HEK293T (cell line): ENCODE data around the gene C3orf52.

ENCODE experiments used
- ARNT ChIP-seq: fragments of 450-650 bp; IDR thresholded peaks from 2 replicates; pipeline ENCODE4 v1.6.1; 2017; ENCODE audit warnings: mild to moderate bottlenecking
- ELF4 ChIP-seq: fragments of 450-650 bp; IDR thresholded peaks from 2 replicates; pipeline ENCODE4 v1.6.1; 2017; ENCODE audit warnings: antibody characterized with exemption
- FOXM1 ChIP-seq: fragments of 450-650 bp; IDR thresholded peaks from 2 replicates; pipeline ENCODE4 v1.6.1; 2017; ENCODE audit warnings: mild to moderate bottlenecking, borderline replicate concordance
- L3MBTL2 ChIP-seq: fragments of 450-650 bp; conservative IDR thresholded peaks from 2 replicates; pipeline ENCODE4 v1.6.1; 2016; ENCODE audit warnings: mild to moderate bottlenecking
- LEF1 ChIP-seq: fragments of 450-650 bp; IDR thresholded peaks from 2 replicates; pipeline ENCODE4 v1.6.1; 2017; ENCODE audit warnings: mild to moderate bottlenecking, borderline replicate concordance
- SP1 ChIP-seq: fragments of 450-650 bp; IDR thresholded peaks from 2 replicates; pipeline ENCODE4 v1.6.1; 2017
- SUZ12 ChIP-seq: fragments of 450-650 bp; IDR thresholded peaks from 2 replicates; pipeline ENCODE4 v1.6.1; 2016; ENCODE audit warnings: mild to moderate bottlenecking
- TARDBP ChIP-seq: fragments of 450-650 bp; IDR thresholded peaks from 2 replicates; pipeline ENCODE4 v1.6.1; 2016
- ZNF384 ChIP-seq: fragments of 450-650 bp; IDR thresholded peaks from 2 replicates; pipeline ENCODE4 v1.6.1; 2016

DNA sequence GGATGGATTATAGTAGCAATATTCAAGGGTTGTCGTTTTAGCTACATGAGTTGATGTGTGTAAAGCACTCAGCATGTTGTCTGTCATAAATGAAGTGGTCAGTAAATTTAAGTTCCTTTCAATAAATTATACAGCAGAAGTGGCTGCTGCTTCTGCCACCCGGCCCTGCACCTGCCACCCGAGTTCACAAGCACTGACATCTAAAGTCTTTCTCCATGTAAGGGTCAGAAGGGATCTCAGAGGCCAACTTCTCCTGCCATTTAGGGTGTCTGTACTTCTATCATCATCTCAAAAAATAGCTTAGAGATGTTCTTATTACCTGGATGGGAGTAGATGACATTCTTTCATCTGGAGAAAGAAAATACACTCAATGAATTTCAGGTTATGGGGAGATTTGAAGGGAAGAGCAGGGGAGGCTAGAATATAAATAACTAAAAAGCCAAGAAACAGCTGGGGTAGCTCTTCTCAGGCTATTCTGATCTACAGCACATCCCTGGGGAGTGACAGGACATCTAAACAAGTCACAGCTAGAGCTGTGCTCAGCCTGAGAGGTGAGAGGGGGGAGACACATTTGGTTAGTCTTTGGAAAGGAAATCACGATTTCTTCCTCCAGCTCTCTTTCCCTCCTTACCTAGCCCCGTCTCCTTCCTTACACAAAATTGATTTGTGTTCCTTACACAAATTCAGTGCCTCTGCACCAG is 38.9 kb downstream of the C3orf52 start:
- TF ChIP-seq ZNF384 (no peak), ELF4 (no peak), LEF1 (no peak), ARNT (no peak), TARDBP (no peak), FOXM1 (no peak), SUZ12 (no peak), SP1 (no peak), L3MBTL2 (no peak)
